Smooth muscle cell (in vitro differentiated cells): Measurements from ENCODE around the gene LCP1. TPM values are rescaled to one million over a fixed set of nuclear protein-coding genes. Genes with fewer than 3 reads are reported as not detected.

Experiments
- DNase-seq: peaks from one replicate; lab custom pipeline; 2025; ENCODE audit not compliant: unreplicated experiment; lab: John Stamatoyannopoulos, UW
- H2AFZ ChIP-seq: fragments of 200-600 bp; sonication (generic); 2 replicates; pipeline ENCODE4 v1.6.0; 2016; ENCODE audit warnings: antibody characterized with exemption, low read depth, mild to moderate bottlenecking
- H3F3A ChIP-seq: fragments of 200-600 bp; sonication (generic); 2 replicates; pipeline ENCODE4 v1.6.0; 2017; ENCODE audit warnings: antibody characterized with exemption, low read depth
- H3K27ac ChIP-seq: fragments of 200-600 bp; sonication (generic); 2 replicates; pipeline ENCODE4 v1.5.1; 2016; ENCODE audit warnings: low read depth, mild to moderate bottlenecking
- H3K27me3 ChIP-seq: fragments of 200-600 bp; sonication (generic); 2 replicates; pipeline ENCODE4 v1.6.1; 2016; ENCODE audit warnings: low read depth, mild to moderate bottlenecking
- H3K36me3 ChIP-seq: fragments of 200-600 bp; sonication (generic); 2 replicates; pipeline ENCODE4 v1.5.1; 2016; ENCODE audit warnings: low read depth
- H3K4me1 ChIP-seq: fragments of 200-600 bp; sonication (generic); 2 replicates; pipeline ENCODE4 v1.5.1; 2016; ENCODE audit warnings: low read depth
- H3K4me2 ChIP-seq: fragments of 200-600 bp; sonication (generic); 2 replicates; pipeline ENCODE4 v1.6.0; 2016; ENCODE audit warnings: mild to moderate bottlenecking
- H3K4me3 ChIP-seq: fragments of 200-600 bp; sonication (generic); 2 replicates; pipeline ENCODE4 v1.5.1; 2016; ENCODE audit warnings: mild to moderate bottlenecking
- H3K79me2 ChIP-seq: fragments of 200-600 bp; sonication (generic); 2 replicates; pipeline ENCODE4 v1.6.0; 2016; ENCODE audit warnings: low read depth, mild to moderate bottlenecking
- H3K9ac ChIP-seq: fragments of 200-600 bp; sonication (generic); 2 replicates; pipeline ENCODE4 v1.6.0; 2016; ENCODE audit warnings: low read depth
- H3K9me3 ChIP-seq: fragments of 200-600 bp; sonication (generic); replicated peaks from 2 replicates; pipeline ENCODE4 v1.5.1; 2016; ENCODE audit warnings: low read depth
- H4K20me1 ChIP-seq: fragments of 200-600 bp; sonication (generic); 2 replicates; pipeline ENCODE4 v1.6.0; 2016; ENCODE audit warnings: low read depth
- CTCF ChIP-seq: fragments of 200-600 bp; sonication (generic); IDR thresholded peaks from 2 replicates; pipeline ENCODE4 v1.5.1; 2017; ENCODE audit warnings: borderline replicate concordance, mild to moderate bottlenecking, antibody characterized with exemption; ENCODE audit not compliant: insufficient read depth, poor library complexity, severe bottlenecking
- WGBS: methylation state at CpG from one replicate; pipeline ENCODE4 v1.1.7; 2016; ENCODE audit warnings: low lambda C conversion rate; 5-methylcytosine and 5-hydroxymethylcytosine counted together
- polyA plus RNA-seq: library from polyadenylated mRNA; unstranded; fragments of >200 nt; fragmentation: Nextera tagmentation; extraction: Ambion mirVana; gene quantifications from 2 replicates; pipeline ENCODE4 v1.2.1, GENCODE V29; 2016
- total RNA-seq: library from RNA; depleted of rRNA; stranded (reverse); fragments of >200 nt; gene quantifications from 2 replicates; pipeline ENCODE4 v1.2.3, GENCODE V29; 2014

The LCP1 gene
- total and polyA plus RNA-seq, 2 experiments from 2014 or later, result 7.6 to 38.7 TPM

GRCh38 chr13:46168783-46169182 lies 13.2 kb downstream of the LCP1 start:
- H3K4me1 ChIP-seq, result peaks cover 3% of the 10 kb centered on the region
- no peaks in the 10 kb centered on the region for H3K36me3 ChIP-seq
- H3K9ac ChIP-seq, result no peak overlapping the region
- no peak overlapping the region for H3K4me3 ChIP-seq
- H3K27ac ChIP-seq, result no peak overlapping the region
- no peaks in the 10 kb centered on the region for H4K20me1 ChIP-seq
- no peaks in the 10 kb centered on the region for H3F3A ChIP-seq
- no peak overlapping the region for H2AFZ ChIP-seq
- no peaks in the 10 kb centered on the region for H3K79me2 ChIP-seq
- 68% methylated on average over 1 of the region's 1 CpG for WGBS
- no peaks in the 10 kb centered on the region for H3K27me3 ChIP-seq
- no peak for DNase-seq
- H3K9me3 ChIP-seq, result no peaks in the 10 kb centered on the region
- TF ChIP-seq CTCF, result no peak
- peak overlapping the region; percentile 34 for H3K4me2 ChIP-seq

DNA sequence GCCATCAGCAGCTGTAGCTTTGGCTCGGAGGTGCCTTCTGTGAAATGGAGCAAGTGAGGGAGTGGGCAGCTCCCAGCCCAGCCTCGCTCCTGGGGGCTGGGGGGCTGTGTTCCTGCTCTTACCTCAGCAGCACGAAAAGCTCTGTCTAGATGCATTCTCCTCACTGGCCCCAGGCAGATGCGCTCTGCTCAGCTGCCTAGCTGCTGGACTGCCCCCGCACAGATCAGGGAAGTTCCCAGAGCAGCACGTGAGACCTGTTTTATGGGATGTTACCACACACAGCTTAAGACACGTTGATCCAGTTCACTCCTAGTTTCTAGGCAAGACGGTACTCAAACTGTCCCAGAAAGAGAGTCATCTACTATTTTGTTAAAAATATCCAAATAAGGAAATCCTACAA lies 13.6 kb downstream of the LCP1 start:
- H3K36me3 ChIP-seq, result no peaks in the 10 kb centered on the region

GRCh38 chr13:46166947-46167610 lies 14.9 kb downstream of the LCP1 start:
- no peak overlapping the region for H3K4me3 ChIP-seq

More for the DNA sequence above, 13.6 kb downstream of the LCP1 start:
- no peak overlapping the region for H3K4me3 ChIP-seq
- WGBS, result 41% methylated on average over 8 of the region's 8 CpGs
- H4K20me1 ChIP-seq, result no peaks in the 10 kb centered on the region
- no peaks in the 10 kb centered on the region for H3K9me3 ChIP-seq
- H3K27me3 ChIP-seq, result no peaks in the 10 kb centered on the region
- H2AFZ ChIP-seq, result no peak overlapping the region
- no peak overlapping the region for H3K9ac ChIP-seq
- no peak overlapping the region for H3K27ac ChIP-seq
- TF ChIP-seq CTCF, result no peak
- peaks cover 3% of the 10 kb centered on the region for H3K4me1 ChIP-seq
- H3F3A ChIP-seq, result no peaks in the 10 kb centered on the region
- peak overlapping the region; percentile 34 for H3K4me2 ChIP-seq
- peak; percentile 5 for DNase-seq
- no peaks in the 10 kb centered on the region for H3K79me2 ChIP-seq

More at GRCh38 chr13:46166947-46167610, 14.9 kb downstream of the LCP1 start:
- Histone ChIP-seq H4K20me1 (no peaks in the 10 kb centered on the region), H3K27ac (no peak overlapping the region), H2AFZ (no peak overlapping the region), H3K4me2 (no peak overlapping the region), H3K27me3 (no peaks in the 10 kb centered on the region), H3K9me3 (no peaks in the 10 kb centered on the region), H3F3A (no peaks in the 10 kb centered on the region), H3K36me3 (no peaks in the 10 kb centered on the region), H3K79me2 (no peaks in the 10 kb centered on the region), H3K4me1 (peaks cover 3% of the 10 kb centered on the region), H3K9ac (no peak overlapping the region)
- WGBS, result 80% methylated on average over 3 of the region's 3 CpGs
- no peak for DNase-seq
- no peak for TF ChIP-seq CTCF
